PC-3 (cell line): Measurements from ENCODE around the gene CABCOCO1. TPM values are rescaled to one million over a fixed set of nuclear protein-coding genes. Genes with fewer than 3 reads are reported as not detected.
A peak's percentile ranks its signal among the peaks of the same experiment; 100 is the strongest.

Experiments used
- ATAC-seq: fragments of 200-7000 bp; cut with Tn5 transposase; 2 replicates; pipeline ENCODE4 v1.9.1; 2020; ENCODE audit warnings: mild to moderate bottlenecking, moderate library complexity
- Bru-seq: library from RNA; stranded (reverse); fragments of 400-500 nt; gene quantifications from one replicate; lab custom pipeline; 2021; lab: Mats Ljungman, UMichigan
- BruChase-seq, 2 experiments: library from RNA; stranded (reverse); fragments of 400-500 nt; gene quantifications; one replicate each; lab custom pipeline; 2021; lab: Mats Ljungman, UMichigan
- BruUV-seq: library from RNA; stranded (reverse); fragments of 400-500 nt; replicated peaks from 2 replicates; lab custom pipeline; 2021; lab: Mats Ljungman, UMichigan
- CTCF ChIA-PET: fragments of 300-600 bp; sonication (Branson Sonifier 250); formaldehyde crosslinking; loops from one replicate; lab custom pipeline; 2022; ENCODE audit warnings: antibody characterized with exemption; lab: Charles Lee
- POLR2A ChIA-PET: fragments of 300-600 bp; sonication (Branson Sonifier 250); formaldehyde crosslinking; loops from one replicate; lab custom pipeline; 2022; ENCODE audit warnings: antibody characterized with exemption; ENCODE audit not compliant: unreplicated experiment; lab: Charles Lee
- DNase-seq: peaks from one replicate; pipeline ENCODE4 v3.0.0-alpha.2; 2015
- H2AFZ ChIP-seq: fragments of 300-600 bp; sonication (generic); 2 replicates; pipeline ENCODE4 v1.6.0; 2016; ENCODE audit warnings: antibody characterized with exemption, low read length
- H3F3A ChIP-seq: fragments of 300-600 bp; sonication (generic); one replicate; pipeline ENCODE4 v1.6.0; 2017; ENCODE audit warnings: antibody characterized with exemption, low read length, control low read depth, mild to moderate bottlenecking; ENCODE audit not compliant: unreplicated experiment
- H3K27ac ChIP-seq: fragments of 300-600 bp; sonication (generic); 2 replicates; pipeline ENCODE4 v1.5.1; 2016; ENCODE audit warnings: mild to moderate bottlenecking, low read length
- H3K27me3 ChIP-seq: fragments of 300-600 bp; sonication (generic); 2 replicates; pipeline ENCODE4 v1.6.1; 2016; ENCODE audit warnings: low read length, mixed read lengths
- H3K36me3 ChIP-seq: fragments of 300-600 bp; sonication (generic); 2 replicates; pipeline ENCODE4 v1.6.1; 2016; ENCODE audit warnings: low read depth, mixed run types, low read length, mixed read lengths
- H3K4me1 ChIP-seq: fragments of 300-600 bp; sonication (generic); 2 replicates; pipeline ENCODE4 v1.5.1; 2016; ENCODE audit warnings: low read length; ENCODE audit not compliant: insufficient read depth
- H3K4me2 ChIP-seq: fragments of 300-600 bp; sonication (generic); 2 replicates; pipeline ENCODE4 v1.6.0; 2016; ENCODE audit warnings: low read length
- H3K4me3 ChIP-seq: fragments of 300-600 bp; sonication (generic); 2 replicates; pipeline ENCODE4 v1.5.1; 2016; ENCODE audit warnings: mild to moderate bottlenecking, low read length, mixed read lengths
- H3K79me2 ChIP-seq: fragments of 300-600 bp; sonication (generic); 2 replicates; pipeline ENCODE4 v1.6.1; 2017; ENCODE audit warnings: low read length, mixed read lengths
- H3K9ac ChIP-seq: fragments of 300-600 bp; sonication (generic); 2 replicates; pipeline ENCODE4 v1.6.0; 2016; ENCODE audit warnings: mild to moderate bottlenecking, low read length
- H3K9me2 ChIP-seq: fragments of 300-600 bp; sonication (generic); replicated peaks from 2 replicates; pipeline ENCODE4 v1.6.1; 2016; ENCODE audit warnings: mixed run types, low read length, mixed read lengths
- H3K9me3 ChIP-seq: fragments of 300-600 bp; sonication (generic); 2 replicates; pipeline ENCODE4 v1.6.1; 2016; ENCODE audit warnings: low read length, mixed read lengths
- H4K20me1 ChIP-seq: fragments of 300-600 bp; sonication (generic); 2 replicates; pipeline ENCODE4 v1.6.1; 2016; ENCODE audit warnings: low read length, mixed read lengths
- EZH2 ChIP-seq: fragments of 300-600 bp; sonication (generic); IDR thresholded peaks from one replicate; pipeline ENCODE4 v1.6.1; 2017; ENCODE audit warnings: antibody characterized with exemption, mild to moderate bottlenecking, low read length; ENCODE audit not compliant: unreplicated experiment
- EZH2phosphoT487 ChIP-seq: fragments of 300-600 bp; sonication (generic); IDR thresholded peaks from 2 replicates; pipeline ENCODE4 v1.6.1; 2018; ENCODE audit warnings: mild to moderate bottlenecking, antibody characterized with exemption, low read length, borderline replicate concordance
- intact Hi-C: fragments of 100-400 bp; cut with micrococcal nuclease; formaldehyde crosslinking; loops from 2 replicates; pipeline ENCODE4 v1.9.0; 2023
- long read RNA-seq: library from polyadenylated mRNA; unstranded; transcript quantifications from one replicate; pipeline ENCODE4 v2.0.0, GENCODE V29; 2021; ENCODE audit not compliant: unreplicated experiment
- total RNA-seq: library from RNA; depleted of rRNA; stranded (reverse); fragments of >200 nt; gene quantifications from 2 replicates; pipeline ENCODE4 v1.2.3, GENCODE V29; 2014; rRNA removed
- TF ChIP-seq, protein P1 (sequence below): fragments of 300-600 bp; sonication (generic); conservative IDR thresholded peaks from 2 replicates; pipeline ENCODE4 v1.5.1; 2017; ENCODE audit warnings: antibody characterized with exemption, low read depth, mild to moderate bottlenecking, low read length

Gene CABCOCO1, protein sequence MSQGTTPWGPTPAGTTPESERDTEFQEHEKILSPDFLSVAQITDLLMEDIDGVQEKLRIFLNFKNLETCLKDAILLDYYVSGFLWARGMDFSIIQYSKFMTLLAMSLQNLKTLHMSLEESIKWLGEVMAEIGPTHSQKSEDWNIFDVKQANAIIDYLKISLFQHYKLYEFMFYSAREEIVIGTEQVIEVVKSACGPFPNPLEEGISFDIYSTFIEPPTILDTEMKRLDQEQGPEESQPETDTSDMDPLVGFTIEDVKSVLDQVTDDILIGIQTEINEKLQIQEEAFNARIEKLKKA
- total RNA-seq (not detected in 2 replicates), Bru-seq, nascent RNA (percentile 26 among the genes with signal in this experiment), BruChase-seq, experiment 1, labeled RNA remaining after a 6-hour chase (percentile 16 among the genes with signal in this experiment), BruChase-seq, experiment 2, labeled RNA remaining after a 2-hour chase (percentile 25 among the genes with signal in this experiment)
- long read RNA-seq, partial matches to known transcripts, result 0 of 1 reads
- long read RNA-seq, other reads (novel, unspliced or antisense), result 1 of 1 reads

DNA sequence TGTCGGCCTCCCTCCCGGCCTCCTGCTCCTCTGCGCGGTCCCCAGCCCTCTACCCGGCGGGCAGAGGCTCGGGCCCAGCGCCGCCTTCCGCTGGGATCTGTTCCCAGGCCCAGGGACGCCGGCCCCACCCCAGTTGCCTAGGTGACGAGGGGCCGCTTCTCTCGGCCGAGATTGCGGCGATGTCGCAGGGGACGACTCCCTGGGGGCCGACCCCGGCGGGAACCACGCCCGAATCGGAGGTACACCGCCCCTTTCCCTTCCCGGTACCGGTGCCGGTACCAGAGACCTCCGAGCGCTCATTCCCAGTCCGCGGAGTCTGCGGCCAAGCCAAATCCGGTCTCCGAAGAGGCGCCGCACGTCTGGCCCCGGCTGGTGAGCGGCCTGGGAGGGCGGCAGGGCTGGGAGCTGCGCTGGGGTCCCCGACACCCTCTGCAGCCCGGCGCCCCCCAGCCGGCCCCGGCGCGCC is at the start of gene CABCOCO1:
TSS of gene CABCOCO1 (plus strand) at position 136 of the 466 bp plus-strand sequence. CDS start at position 180, 44 bp downstream.
- Histone ChIP-seq H3K9me2 (no peaks in the 10 kb centered on the region), H3K4me1 (peaks cover 14% of the 10 kb centered on the region), H3K27me3 (no peaks in the 10 kb centered on the region), H3K4me2 (peak within 1 kb of the TSS; percentile 82), H4K20me1 (no peaks in the 10 kb centered on the region), H2AFZ (peak within 1 kb of the TSS; percentile 87), H3K9ac (peak within 1 kb of the TSS; percentile 26), H3K27ac (no peak within 1 kb of the TSS), H3K4me3 (peak within 1 kb of the TSS; percentile 71), H3K36me3 (no peaks in the 10 kb centered on the region), H3K9me3 (no peaks in the 10 kb centered on the region), H3K79me2 (no peaks in the 10 kb centered on the region), H3F3A (no peaks in the 10 kb centered on the region)
- intact Hi-C loops, result loop anchor here (5.0 kb wide), 1 partner anchor 186 kb away; no protein-coding TSS in a partner anchor
- ChIA-PET CTCF (no interaction called here), POLR2A (no interaction called here)
- no peak for TF ChIP-seq EZH2phosphoT487
- TF ChIP-seq, protein P1, sequence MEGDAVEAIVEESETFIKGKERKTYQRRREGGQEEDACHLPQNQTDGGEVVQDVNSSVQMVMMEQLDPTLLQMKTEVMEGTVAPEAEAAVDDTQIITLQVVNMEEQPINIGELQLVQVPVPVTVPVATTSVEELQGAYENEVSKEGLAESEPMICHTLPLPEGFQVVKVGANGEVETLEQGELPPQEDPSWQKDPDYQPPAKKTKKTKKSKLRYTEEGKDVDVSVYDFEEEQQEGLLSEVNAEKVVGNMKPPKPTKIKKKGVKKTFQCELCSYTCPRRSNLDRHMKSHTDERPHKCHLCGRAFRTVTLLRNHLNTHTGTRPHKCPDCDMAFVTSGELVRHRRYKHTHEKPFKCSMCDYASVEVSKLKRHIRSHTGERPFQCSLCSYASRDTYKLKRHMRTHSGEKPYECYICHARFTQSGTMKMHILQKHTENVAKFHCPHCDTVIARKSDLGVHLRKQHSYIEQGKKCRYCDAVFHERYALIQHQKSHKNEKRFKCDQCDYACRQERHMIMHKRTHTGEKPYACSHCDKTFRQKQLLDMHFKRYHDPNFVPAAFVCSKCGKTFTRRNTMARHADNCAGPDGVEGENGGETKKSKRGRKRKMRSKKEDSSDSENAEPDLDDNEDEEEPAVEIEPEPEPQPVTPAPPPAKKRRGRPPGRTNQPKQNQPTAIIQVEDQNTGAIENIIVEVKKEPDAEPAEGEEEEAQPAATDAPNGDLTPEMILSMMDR, result peak; percentile 55
- no peak for TF ChIP-seq EZH2
- DNase-seq (peak; percentile 91), ATAC-seq (peak; percentile 99)
- BruUV-seq, result no TSS peak

DNA sequence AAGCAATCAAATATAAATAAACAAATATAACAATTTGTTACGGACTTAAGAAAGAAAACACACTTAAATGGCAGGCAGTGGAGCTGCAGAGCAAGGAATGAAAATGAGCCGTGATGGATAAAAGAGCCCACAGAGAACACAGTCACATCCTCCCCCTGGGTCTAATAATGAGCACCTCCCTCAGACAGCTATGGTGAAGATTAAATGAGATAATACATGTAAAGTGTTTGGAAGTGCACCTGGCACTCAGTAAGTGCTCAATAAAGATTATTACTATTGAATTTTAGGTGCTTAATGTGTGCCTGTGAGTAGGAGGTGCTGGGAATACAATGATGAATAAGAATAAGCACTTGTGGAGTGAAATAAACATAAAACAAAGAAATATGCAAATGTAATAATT is 49.1 kb upstream of the CABCOCO1 start:
- ATAC-seq (no peak), DNase-seq (no peak)
- intact Hi-C loops, result no loop called here
- no TSS peak for BruUV-seq
- Histone ChIP-seq H3K4me3 (no peak overlapping the region), H3K9me2 (no peaks in the 10 kb centered on the region), H3K9me3 (no peaks in the 10 kb centered on the region), H3K4me1 (no peaks in the 10 kb centered on the region), H3K27me3 (no peaks in the 10 kb centered on the region), H3K79me2 (no peaks in the 10 kb centered on the region), H3K9ac (no peak overlapping the region), H3F3A (no peaks in the 10 kb centered on the region), H3K4me2 (no peak overlapping the region), H4K20me1 (no peaks in the 10 kb centered on the region), H2AFZ (no peak overlapping the region), H3K27ac (no peak overlapping the region), H3K36me3 (no peaks in the 10 kb centered on the region)
- ChIA-PET POLR2A (no interaction called here), CTCF (no interaction called here)
- no peak for TF ChIP-seq EZH2
- TF ChIP-seq, protein P1, result no peak
- no peak for TF ChIP-seq EZH2phosphoT487
